SU-DHL-6 (cell line): ENCODE measurements around the gene ANXA4.

ENCODE experiments used
- EZH2phosphoT487 ChIP-seq: fragments of 200-600 bp; sonication (generic), shearing (Covaris generic); conservative IDR thresholded peaks from 2 replicates; pipeline ENCODE4 v1.6.1; 2018; ENCODE audit warnings: mild to moderate bottlenecking, antibody characterized with exemption, low read length, moderate library complexity, mixed read lengths
- TF ChIP-seq, protein P1 (sequence below): fragments of 200-600 bp; sonication (generic); IDR thresholded peaks from one replicate; pipeline ENCODE4 v1.5.1; 2017; ENCODE audit warnings: antibody characterized with exemption, mild to moderate bottlenecking, low read length, moderate library complexity; ENCODE audit not compliant: insufficient read depth, poor library complexity, severe bottlenecking

DNA sequence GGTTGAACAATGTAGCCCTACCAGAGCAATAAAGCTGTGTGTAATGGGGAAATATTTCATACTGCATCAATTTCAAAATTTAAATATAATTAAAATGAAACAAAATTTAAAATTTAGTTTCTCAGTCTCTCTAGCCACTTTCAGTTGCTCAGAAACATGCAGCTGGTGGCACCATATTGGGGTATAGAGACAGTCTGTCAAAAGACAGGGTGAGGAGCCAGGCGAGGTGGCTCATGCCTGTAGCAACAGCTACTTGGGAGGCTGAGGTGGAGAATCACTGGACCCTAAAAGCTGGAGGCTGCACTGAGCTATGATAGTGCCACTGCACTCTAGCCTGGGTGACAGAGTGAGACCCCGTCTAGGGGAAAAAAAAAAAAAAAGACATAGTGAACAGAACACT lies 20.1 kb downstream of the ANXA4 start:
- TF ChIP-seq, protein P1, sequence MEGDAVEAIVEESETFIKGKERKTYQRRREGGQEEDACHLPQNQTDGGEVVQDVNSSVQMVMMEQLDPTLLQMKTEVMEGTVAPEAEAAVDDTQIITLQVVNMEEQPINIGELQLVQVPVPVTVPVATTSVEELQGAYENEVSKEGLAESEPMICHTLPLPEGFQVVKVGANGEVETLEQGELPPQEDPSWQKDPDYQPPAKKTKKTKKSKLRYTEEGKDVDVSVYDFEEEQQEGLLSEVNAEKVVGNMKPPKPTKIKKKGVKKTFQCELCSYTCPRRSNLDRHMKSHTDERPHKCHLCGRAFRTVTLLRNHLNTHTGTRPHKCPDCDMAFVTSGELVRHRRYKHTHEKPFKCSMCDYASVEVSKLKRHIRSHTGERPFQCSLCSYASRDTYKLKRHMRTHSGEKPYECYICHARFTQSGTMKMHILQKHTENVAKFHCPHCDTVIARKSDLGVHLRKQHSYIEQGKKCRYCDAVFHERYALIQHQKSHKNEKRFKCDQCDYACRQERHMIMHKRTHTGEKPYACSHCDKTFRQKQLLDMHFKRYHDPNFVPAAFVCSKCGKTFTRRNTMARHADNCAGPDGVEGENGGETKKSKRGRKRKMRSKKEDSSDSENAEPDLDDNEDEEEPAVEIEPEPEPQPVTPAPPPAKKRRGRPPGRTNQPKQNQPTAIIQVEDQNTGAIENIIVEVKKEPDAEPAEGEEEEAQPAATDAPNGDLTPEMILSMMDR, result no peak
- TF ChIP-seq EZH2phosphoT487, result no peak
